PC-9 (cell line): ENCODE measurements around the gene SCAMP3.

Source experiments
- EZH2 ChIP-seq: fragments of 200-600 bp; sonication (generic); IDR thresholded peaks from 2 replicates; pipeline ENCODE4 v1.8.0; 2017; ENCODE audit warnings: antibody characterized with exemption, low read depth
- TF ChIP-seq, protein P1 (sequence below): fragments of 200-600 bp; sonication (generic); conservative IDR thresholded peaks from 2 replicates; pipeline ENCODE4 v1.6.1; 2017; ENCODE audit warnings: mixed run types, antibody characterized with exemption, mild to moderate bottlenecking, moderate library complexity

DNA sequence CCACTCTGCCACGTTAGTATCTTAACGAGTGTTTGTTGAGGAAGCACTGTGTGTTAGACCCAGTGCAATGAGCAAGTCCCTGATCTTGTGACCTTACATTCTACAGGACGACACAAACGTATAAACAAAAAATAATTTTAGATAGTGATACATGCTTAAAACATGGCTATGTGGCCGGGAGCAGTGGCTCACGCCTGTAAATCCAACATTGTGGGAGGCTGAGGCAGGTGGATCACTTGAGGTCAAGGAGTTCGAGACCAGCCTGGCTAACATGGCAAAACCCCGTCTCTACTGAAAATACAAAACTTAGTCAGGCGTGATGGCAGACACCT is 34.1 kb downstream of the SCAMP3 start:
- TF ChIP-seq, protein P1, sequence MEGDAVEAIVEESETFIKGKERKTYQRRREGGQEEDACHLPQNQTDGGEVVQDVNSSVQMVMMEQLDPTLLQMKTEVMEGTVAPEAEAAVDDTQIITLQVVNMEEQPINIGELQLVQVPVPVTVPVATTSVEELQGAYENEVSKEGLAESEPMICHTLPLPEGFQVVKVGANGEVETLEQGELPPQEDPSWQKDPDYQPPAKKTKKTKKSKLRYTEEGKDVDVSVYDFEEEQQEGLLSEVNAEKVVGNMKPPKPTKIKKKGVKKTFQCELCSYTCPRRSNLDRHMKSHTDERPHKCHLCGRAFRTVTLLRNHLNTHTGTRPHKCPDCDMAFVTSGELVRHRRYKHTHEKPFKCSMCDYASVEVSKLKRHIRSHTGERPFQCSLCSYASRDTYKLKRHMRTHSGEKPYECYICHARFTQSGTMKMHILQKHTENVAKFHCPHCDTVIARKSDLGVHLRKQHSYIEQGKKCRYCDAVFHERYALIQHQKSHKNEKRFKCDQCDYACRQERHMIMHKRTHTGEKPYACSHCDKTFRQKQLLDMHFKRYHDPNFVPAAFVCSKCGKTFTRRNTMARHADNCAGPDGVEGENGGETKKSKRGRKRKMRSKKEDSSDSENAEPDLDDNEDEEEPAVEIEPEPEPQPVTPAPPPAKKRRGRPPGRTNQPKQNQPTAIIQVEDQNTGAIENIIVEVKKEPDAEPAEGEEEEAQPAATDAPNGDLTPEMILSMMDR, result no peak
- TF ChIP-seq EZH2, result no peak
